Upper lobe of left lung (tissue), 4 donors: Measurements from ENCODE around the gene SEPTIN2.

Source experiments
- CTCF ChIP-seq, 6 experiments: fragments of 450-650 bp in 4 of 6; fragments of 200-600 bp in 2 of 6; sonication (generic) in 2 of 6; IDR thresholded peaks; one replicate each; pipeline ENCODE4 v1.5.1; 2016 to 2019; ENCODE audit warnings: antibody characterized with exemption in 6 of 6
- EP300 ChIP-seq, 4 donors: sonication (generic); formaldehyde crosslinking; IDR thresholded peaks; one replicate each; pipeline ENCODE4 v1.5.1; 2017; ENCODE audit warnings: antibody characterized with exemption in 4 of 4, control low read depth in 2 of 4
- POLR2A ChIP-seq, 4 donors: fragments of 450-650 bp; IDR thresholded peaks; one replicate each; pipeline ENCODE4 v1.5.1; 2016 to 2017; ENCODE audit warnings: antibody characterized with exemption in 4 of 4, mild to moderate bottlenecking in 2 of 4
- POLR2AphosphoS5 ChIP-seq, 2 donors: sonication (generic); formaldehyde crosslinking; IDR thresholded peaks; one replicate each; pipeline ENCODE4 v1.5.1; 2017; ENCODE audit warnings: antibody characterized with exemption in 2 of 2

- TF ChIP-seq CTCF (IDR thresholded peaks at IDR 0.05) (no peak), POLR2A (IDR thresholded peaks at IDR 0.05) (no peak), POLR2AphosphoS5 (IDR thresholded peaks at IDR 0.05) (no peak), EP300 (IDR thresholded peaks at IDR 0.05) (no peak)
These were observed 6.8 kb upstream of the SEPTIN2 start for GRCh38 chr2:241308832-241309500.
